ENCODE measurements around the gene USP25.

- TF ChIP-seq POLR2AphosphoS5 (IDR thresholded peaks at IDR 0.05; ENCODE audit: borderline replicate concordance, low read depth, low read length), result no peak
- no peak for TF ChIP-seq EZH2 (IDR thresholded peaks at IDR 0.05)
- no peak for TF ChIP-seq FOXP2 (optimal IDR thresholded peaks at IDR 0.05; ENCODE audit: control extremely low read depth, extremely low read length, insufficient read depth)
These were observed 174.6 kb downstream of the USP25 start for GRCh38 chr21:15904389-15904788.
